ENCODE measurements around the gene SNAP25.

Gene SNAP25

GRCh38 chr20:10216146-10216791 is 2.4 kb upstream of the SNAP25 start:
- DNase-seq = no peak

- DNase-seq = peak; percentile 87
Measured at GRCh38 chr20:10217721-10218410, 764 bp upstream of the SNAP25 start.

GRCh38 chr20:10219452-10219791 is 792 bp downstream of the SNAP25 start:
- peak; percentile 70 for DNase-seq

DNA sequence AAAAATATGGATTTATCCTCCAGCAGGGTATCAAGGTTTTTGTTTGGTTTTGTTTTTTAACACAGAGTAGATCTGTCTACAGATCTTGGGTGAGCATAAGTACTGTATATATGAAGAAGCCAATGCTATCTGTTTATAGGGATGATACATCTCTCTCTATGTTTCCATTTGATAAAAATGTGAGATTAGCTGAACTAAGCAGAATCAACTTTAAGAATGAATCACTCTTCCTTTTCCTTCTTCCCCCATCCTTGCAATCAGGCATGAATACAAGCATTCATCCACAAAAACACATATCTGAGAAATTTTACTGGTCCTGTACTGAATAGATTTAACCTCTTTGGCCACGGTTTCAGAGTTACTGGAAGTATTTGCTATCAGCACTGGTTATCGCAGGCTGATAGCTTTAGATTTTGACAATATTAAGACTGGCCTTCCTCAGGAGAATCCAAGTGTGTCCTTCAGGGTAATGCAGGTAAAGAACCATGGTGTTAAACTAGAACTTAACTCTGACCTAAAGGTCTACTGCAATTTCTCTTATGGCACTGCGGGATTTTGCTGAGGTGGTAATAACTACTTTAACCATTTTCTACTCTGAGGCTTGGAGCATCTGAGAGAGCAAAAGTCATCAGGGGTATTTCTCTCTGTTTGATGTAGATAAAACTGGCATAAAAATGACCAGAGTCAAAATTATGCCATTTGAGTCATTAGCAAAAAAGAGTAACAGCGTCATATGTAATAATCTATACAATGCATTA is 1.5 kb downstream of the SNAP25 start:
- no peak for DNase-seq

- no peak for DNase-seq
Measured at GRCh38 chr20:10221021-10221420, 2.4 kb downstream of the SNAP25 start.

- no peak for DNase-seq
Measured at GRCh38 chr20:10225439-10226060, 6.9 kb downstream of the SNAP25 start.

DNA sequence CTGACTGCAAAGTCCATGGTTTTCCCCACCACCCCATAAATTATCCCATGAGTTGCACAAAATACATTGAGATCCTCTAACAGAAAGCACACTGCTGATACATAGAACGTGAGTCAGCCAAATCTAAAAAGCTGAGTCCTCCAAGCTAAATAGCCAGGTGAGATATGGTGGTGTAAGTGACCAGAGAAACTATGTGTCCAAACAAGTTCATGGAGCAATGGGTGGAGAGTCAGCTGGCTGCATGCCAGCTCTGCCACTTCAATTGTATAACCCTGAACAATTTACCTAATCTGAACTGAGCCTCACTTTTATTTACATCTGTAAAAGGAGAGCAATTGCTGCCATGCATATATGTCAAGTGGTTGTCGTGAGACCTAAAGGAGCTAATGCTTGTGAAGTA is 9.7 kb downstream of the SNAP25 start:
- DNase-seq = no peak

DNA sequence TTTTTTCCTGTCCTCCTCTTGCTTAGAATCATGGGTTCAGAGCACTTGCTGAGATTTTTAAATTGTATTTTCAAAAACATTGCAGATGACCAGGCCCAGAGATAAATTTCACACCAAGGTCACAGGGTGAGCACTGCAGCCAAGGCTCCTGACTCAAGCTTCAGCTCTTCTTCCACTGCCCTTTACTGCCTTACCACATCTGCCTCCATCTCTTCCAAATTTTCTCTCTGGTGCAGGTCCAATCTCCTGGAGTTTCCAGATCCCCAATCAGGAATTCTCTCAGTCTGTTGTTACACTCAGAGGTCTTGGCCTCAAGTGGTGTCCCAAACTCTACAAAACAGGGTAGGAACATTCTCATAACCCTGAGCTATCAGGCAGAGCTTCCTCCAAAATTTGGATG is 12.7 kb downstream of the SNAP25 start:
- no peak for DNase-seq

GRCh38 chr20:10236540-10237533 is 18.2 kb downstream of the SNAP25 start:
- no peak for DNase-seq

DNA sequence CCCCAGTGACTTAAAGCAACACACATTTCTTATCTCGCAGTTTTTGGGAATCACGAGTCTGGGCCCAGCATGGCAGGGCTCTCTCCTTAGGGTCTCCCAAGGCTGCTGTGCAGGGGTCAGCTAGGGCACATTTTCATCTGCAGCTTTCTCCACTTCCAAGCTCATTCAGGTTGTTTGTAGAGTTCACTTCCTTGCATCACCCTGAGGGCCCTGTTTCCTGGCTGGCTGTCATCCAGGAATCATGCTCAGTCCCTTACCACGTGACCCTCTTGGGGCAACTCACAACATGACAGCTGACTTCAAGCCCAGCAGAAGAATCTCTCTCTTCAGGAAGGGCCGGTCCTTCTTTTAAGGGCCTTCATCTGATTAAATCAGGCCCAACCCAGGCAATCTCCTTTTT is 21.3 kb downstream of the SNAP25 start:
- DNase-seq = no peak

DNA sequence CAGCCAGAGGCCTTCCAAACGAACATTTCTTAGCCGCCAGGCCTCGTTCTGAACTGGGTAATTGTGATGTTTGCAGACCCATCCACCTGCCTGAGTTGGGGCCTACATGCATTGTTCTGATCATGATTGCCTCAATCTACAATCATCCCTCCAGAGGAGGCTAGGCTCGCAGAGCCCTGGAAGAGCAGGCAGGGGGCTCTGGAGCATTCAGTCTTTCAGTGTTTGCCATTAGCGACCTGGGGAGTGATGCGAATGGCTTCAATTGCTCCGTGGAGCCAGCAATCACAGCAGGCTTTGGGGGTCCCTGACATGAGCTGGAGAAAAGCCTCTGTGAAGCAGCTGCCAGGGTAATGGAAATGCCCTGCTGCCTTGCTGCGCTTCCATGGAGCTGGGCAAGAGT is 22.0 kb downstream of the SNAP25 start:
- no peak for DNase-seq

GRCh38 chr20:10242166-10242565 is 23.5 kb downstream of the SNAP25 start:
- DNase-seq = no peak

GRCh38 chr20:10247440-10247839 is 28.8 kb downstream of the SNAP25 start:
- DNase-seq = peak; percentile 10

- peak; percentile 18 for DNase-seq
Measured at GRCh38 chr20:10249048-10249770, 30.6 kb downstream of the SNAP25 start.

- DNase-seq = no peak
Measured at GRCh38 chr20:10249822-10250221, 31.2 kb downstream of the SNAP25 start.

DNA sequence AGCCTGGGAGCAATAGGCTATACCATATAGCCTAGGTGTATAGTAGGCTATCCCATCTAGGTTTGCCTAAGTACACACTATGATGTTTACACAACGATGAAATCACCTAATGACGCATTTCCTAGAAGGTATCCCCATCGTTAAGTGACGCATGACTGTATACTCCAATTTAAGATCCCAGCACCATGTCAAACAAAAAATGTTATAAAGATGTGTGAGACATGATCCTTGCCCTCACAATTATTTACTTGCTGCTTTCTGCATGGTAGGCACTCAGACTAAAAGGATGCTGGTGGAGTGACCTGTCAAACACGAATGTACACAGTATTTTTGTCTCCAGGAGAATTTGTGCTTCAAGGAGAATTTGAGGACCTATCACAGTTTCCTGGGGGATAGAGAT is 32.3 kb downstream of the SNAP25 start:
- DNase-seq = no peak

DNA sequence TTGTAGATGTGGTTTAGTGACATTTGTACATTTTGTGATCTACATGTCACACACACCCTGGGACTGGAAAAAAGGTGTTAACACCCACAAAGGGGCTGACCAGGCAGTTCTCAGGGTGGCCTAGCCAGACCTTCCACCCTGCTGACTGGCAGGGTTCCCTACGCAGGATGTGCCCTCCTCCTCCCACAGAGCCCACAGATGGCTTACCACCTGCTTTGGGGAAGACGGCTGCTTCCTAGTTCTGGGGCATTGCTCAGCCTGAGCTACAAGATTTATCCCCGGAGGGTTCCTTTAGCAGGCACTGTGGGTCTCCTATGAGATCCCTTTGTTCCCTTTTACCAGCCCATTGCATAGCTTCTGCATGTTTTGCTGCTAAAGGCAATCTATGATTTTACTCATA is 35.1 kb downstream of the SNAP25 start:
- DNase-seq = no peak

- no peak for DNase-seq
Measured at GRCh38 chr20:10255846-10256245, 37.2 kb downstream of the SNAP25 start.

GRCh38 chr20:10259166-10259565 is 40.5 kb downstream of the SNAP25 start:
- DNase-seq = no peak

DNA sequence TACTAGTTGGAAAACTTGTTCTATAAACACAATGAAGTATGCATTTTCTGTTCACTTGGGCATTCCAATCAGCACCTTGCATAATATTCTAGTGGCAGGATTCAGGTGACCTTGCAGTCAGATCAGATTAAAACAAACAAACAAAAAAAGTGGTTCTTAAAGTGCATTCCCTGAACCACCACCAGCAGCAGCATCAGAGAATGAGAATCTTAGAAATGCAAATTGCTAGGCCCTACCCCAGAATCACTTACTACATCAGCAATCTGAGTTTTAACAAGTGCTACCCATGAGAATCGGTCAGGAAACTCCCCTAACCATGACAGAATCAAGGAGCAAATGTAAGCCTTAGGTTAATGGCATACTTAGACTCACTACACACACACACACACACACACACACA is 41.7 kb downstream of the SNAP25 start:
- DNase-seq = no peak

GRCh38 chr20:10261702-10262101 is 43.1 kb downstream of the SNAP25 start:
- no peak for DNase-seq

Data from fibroblast of skin of abdomen (primary cell).